Parathyroid adenoma (tissue), 2 donors: ENCODE measurements around the gene BCL10.

Experiments
- H2AFZ ChIP-seq: fragments of 300-600 bp; sonication (generic); one replicate; pipeline ENCODE4 v1.7.0; 2017; ENCODE audit warnings: antibody characterized with exemption, mild to moderate bottlenecking
- H3K27ac ChIP-seq: fragments of 300-600 bp; sonication (generic); one replicate; pipeline ENCODE4 v1.7.0; 2017
- H3K27me3 ChIP-seq: fragments of 300-600 bp; sonication (generic); one replicate; pipeline ENCODE4 v1.7.0; 2017; ENCODE audit warnings: low read length; ENCODE audit not compliant: control insufficient read depth, insufficient read depth
- H3K36me3 ChIP-seq: fragments of 300-600 bp; sonication (generic); one replicate; pipeline ENCODE4 v1.7.0; 2017; ENCODE audit warnings: low read length; ENCODE audit not compliant: control insufficient read depth, insufficient read depth
- H3K4me1 ChIP-seq: fragments of 300-600 bp; sonication (generic); one replicate; pipeline ENCODE4 v1.7.0; 2017; ENCODE audit warnings: control low read depth
- H3K4me2 ChIP-seq: fragments of 300-600 bp; sonication (generic); one replicate; pipeline ENCODE4 v1.7.0; 2017; ENCODE audit warnings: low read length
- H3K4me3 ChIP-seq: fragments of 300-600 bp; sonication (generic); one replicate; pipeline ENCODE4 v1.7.0; 2017; ENCODE audit warnings: low read depth, low read length
- H3K79me2 ChIP-seq: fragments of 300-600 bp; sonication (generic); one replicate; pipeline ENCODE4 v1.7.0; 2017; ENCODE audit warnings: control low read depth
- H3K9ac ChIP-seq: fragments of 300-600 bp; sonication (generic); one replicate; pipeline ENCODE4 v1.7.0; 2017; ENCODE audit warnings: mild to moderate bottlenecking
- H3K9me3 ChIP-seq: fragments of 300-600 bp; sonication (generic); one replicate; pipeline ENCODE4 v1.7.0; 2017; ENCODE audit warnings: low read length; ENCODE audit not compliant: control insufficient read depth
- CTCF ChIP-seq: fragments of 300-600 bp; sonication (generic); IDR thresholded peaks from one replicate; pipeline ENCODE4 v1.7.0; 2017; ENCODE audit warnings: antibody characterized with exemption, mild to moderate bottlenecking
- donor health status: primary hyperparathyroidism.

The BCL10 gene

DNA sequence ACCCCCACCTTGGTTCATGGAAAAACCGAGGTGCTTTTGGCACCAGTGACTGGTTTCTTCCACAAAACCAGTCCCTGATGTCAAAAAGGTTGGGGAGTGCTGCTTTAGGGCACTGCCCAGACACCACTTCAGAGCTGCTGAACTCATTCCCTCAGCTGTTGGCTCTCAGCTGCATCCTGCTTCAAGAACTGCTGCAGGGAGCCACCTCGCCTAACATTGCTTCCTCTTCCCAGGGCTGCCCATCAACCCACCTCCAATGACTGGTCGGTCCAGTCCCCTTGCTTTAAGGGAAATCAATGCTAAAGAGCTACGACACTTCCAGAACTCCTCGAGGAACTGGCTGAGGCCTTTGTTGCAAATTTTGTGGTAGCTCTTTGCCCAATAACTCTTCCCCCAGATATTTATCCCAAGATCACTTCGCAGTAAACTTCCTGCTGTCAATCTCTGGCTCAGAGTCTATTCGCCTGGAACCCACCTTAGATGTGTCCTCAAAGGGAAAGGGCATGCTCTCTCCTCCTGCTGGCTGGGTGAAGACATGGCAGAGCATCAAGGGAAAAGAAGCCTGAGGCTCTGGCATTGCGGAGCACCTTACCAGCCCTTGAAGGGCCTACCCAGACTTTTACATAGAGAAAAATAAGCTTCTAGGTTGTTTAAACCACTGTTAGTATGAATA is 46.0 kb downstream of the BCL10 start:
- Histone ChIP-seq H3K27ac (no peak overlapping the region), H3K9me3 (no peaks in the 10 kb centered on the region)

DNA sequence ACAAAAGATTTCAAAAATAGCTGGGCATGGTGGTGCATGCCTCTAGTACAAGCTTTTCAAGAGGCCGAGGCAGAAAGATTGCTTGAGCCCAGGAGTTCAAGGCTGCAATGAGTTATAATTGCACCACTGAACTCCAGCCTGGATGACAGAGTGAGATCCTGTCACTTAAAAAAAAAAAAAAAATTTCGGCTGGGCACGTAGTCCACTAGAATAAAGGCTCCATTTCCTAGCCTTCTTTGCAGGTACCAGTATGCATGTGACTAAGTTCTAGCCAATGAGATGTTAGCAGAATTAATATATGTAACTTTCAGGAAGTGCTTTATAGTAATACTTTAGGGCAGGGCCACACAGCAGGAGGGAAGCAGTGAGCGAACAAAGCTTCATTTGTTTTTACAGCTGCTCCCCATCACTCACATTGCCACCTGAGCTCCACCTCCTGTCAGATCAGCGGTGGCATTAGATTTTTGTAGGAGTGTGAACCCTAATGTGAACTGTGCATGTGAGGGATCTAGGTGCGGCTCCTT is 46.8 kb downstream of the BCL10 start:
- no peak overlapping the region for H3K27ac ChIP-seq
- no peak for TF ChIP-seq CTCF
- no peaks in the 10 kb centered on the region for H3K9me3 ChIP-seq
- no peak overlapping the region for H3K4me2 ChIP-seq
- H3K9ac ChIP-seq, result no peak overlapping the region
- peaks cover 8% of the 10 kb centered on the region for H3K4me1 ChIP-seq
- no peaks in the 10 kb centered on the region for H3K27me3 ChIP-seq
- no peak overlapping the region for H2AFZ ChIP-seq
- no peaks in the 10 kb centered on the region for H3K36me3 ChIP-seq
- no peak overlapping the region for H3K4me3 ChIP-seq
- H3K79me2 ChIP-seq, result no peaks in the 10 kb centered on the region

More for the DNA sequence above, 46.0 kb downstream of the BCL10 start:
- Histone ChIP-seq H3K36me3 (no peaks in the 10 kb centered on the region), H3K4me2 (no peak overlapping the region), H3K4me1 (peaks cover 6% of the 10 kb centered on the region), H3K27me3 (no peaks in the 10 kb centered on the region), H2AFZ (no peak overlapping the region), H3K4me3 (no peak overlapping the region), H3K9ac (no peak overlapping the region), H3K79me2 (no peaks in the 10 kb centered on the region)
- no peak for TF ChIP-seq CTCF

DNA sequence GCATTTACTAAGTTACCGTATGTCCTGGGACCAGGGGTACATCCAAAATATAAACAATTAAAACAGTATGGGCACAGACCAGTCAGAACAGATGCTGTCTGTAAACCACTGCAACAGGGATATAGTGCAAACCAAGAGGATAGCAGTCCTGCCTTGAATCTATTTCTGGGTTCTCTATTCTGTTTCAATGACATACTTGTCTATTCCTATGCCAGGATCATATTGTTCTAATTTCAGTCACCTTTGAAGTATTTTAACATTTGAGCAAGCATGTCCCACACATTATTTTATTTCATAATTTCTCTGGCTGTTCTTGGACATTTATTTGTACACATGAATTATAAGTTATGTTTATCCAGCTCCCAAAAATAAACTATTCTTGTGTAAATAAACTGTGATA is 47.5 kb downstream of the BCL10 start:
- Histone ChIP-seq H3K4me2 (no peak overlapping the region), H3K27ac (no peak overlapping the region), H3K79me2 (no peaks in the 10 kb centered on the region), H3K36me3 (no peaks in the 10 kb centered on the region), H2AFZ (no peak overlapping the region), H3K27me3 (no peaks in the 10 kb centered on the region), H3K9ac (no peak overlapping the region), H3K9me3 (no peaks in the 10 kb centered on the region), H3K4me3 (no peak overlapping the region), H3K4me1 (peaks cover 8% of the 10 kb centered on the region)
- no peak for TF ChIP-seq CTCF

DNA sequence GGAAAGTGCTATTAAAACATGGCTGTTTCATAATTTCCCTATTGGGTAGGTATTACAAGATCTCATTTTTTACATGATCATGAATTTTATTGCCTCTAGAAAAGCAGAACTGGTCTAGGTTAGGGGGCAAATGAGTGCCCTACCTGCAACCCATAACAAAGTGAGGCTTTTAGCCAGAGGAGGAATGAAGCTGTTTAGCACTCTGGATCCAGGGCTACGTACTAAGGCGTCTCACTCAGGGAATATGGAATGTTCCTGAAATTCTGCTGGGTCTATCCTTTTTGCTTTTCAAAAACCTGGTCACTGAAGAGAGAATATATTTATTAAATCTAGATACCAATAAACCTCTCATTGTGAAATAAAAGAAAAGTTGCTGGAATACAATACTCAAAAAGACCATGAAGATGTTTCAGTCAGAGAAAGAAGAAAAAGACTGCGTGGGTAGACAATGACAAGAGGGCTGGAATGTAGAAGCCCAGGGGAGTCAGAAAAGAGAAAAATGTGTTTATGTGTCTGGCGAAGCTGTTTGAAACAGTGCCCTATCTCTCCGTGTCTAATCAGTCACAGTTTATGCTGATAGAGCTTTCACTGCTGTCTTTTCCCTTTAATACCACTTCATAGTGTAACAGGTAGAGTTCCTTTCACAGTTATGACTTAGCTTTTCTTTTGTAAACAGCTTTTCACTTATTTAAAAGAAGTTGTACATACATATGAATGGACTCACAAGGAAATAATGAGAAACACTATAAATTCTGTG is 50.6 kb downstream of the BCL10 start:
- no peak for TF ChIP-seq CTCF
- peak overlapping the region; percentile 54 for H3K27ac ChIP-seq

More for the DNA sequence above, 50.6 kb downstream of the BCL10 start:
- H3K27me3 ChIP-seq, result no peaks in the 10 kb centered on the region
- H3K9ac ChIP-seq, result no peak overlapping the region
- H3K9me3 ChIP-seq, result no peaks in the 10 kb centered on the region
- H3K4me2 ChIP-seq, result peak overlapping the region; percentile 36
- H2AFZ ChIP-seq, result peak overlapping the region; percentile 15
- no peaks in the 10 kb centered on the region for H3K36me3 ChIP-seq
- peaks cover 8% of the 10 kb centered on the region for H3K4me1 ChIP-seq
- no peaks in the 10 kb centered on the region for H3K79me2 ChIP-seq
- no peak overlapping the region for H3K4me3 ChIP-seq
